ENCODE data around the gene ZNF791.

GRCh38 chr19:12647490-12648071 is 36.9 kb downstream of the ZNF791 start:
- TF ChIP-seq POLR2AphosphoS5 (IDR thresholded peaks at IDR 0.05; ENCODE audit: low read depth, low read length) (no peak), POLR2A (IDR thresholded peaks at IDR 0.05; ENCODE audit: low read depth, low read length) (no peak)
